ENCODE measurements around the gene EMC7. TPM values are rescaled to one million over a fixed set of nuclear protein-coding genes. Genes with fewer than 3 reads are reported as not detected.
A peak's percentile ranks its signal among the peaks of the same experiment; 100 is the strongest.

The EMC7 gene
- 33.4 and 42.6 TPM in 2 replicates for total RNA-seq (2014; rRNA removed; shearing (Covaris generic); ENCODE audit: low replicate concordance)

DNA sequence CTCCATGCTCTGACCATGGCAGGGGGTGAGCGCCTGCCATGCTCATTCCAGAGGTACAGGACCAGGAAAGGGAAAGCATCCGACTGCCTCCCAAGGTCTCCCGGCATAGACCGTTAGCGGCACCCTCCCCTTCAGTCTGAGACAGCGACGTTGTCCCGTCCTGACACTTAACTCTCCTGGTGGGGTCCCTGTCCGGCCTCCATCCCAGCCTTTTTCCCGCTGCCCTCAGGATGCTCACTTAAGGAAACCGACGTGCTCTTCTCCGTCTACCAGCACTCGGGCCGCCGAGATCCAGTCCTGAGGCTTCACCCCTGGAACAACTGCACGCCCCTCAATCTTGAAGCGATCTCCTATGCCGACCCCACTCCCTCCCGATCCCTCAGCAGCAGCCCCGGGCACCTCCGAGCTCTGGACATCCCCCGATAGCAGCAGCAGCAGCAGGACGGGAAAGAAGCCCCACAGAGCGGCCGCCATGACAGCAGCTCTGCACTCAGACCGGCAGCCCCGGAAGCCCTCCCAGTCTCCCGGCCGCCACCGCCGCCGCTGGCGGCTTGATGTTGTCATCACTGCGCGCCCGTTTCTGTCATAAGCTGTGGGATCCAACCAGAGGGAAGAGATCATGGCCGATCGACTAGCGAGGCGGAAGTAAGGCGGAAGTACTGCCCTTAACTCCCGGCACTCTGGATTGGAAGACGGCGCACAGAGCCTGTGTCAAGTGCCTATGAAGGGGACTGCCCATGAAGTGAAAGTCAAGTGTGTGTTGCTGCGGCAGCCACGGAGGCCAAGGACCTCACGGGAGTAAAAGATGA is at the start of gene EMC7, which contains the start of gene PGBD4:
Gene EMC7, minus strand, starts transcription at position 497 of the 809 bp plus-strand sequence. Its CDS starts 23 bp downstream, at position 474.
Gene PGBD4, plus strand, starts transcription at position 718 of the 809 bp plus-strand sequence. CDS start 449 bp downstream, outside the sequence.
- peak; percentile 99 for DNase-seq
- Histone ChIP-seq H4K20me1 (ENCODE audit: insufficient read depth, low read depth, low read length) (no peaks in the 10 kb centered on the region), H3K4me2 (ENCODE audit: low read depth, low read length, poor library complexity, severe bottlenecking) (peak within 1 kb of the TSS; percentile 95), H3K4me3 (ENCODE audit: low read length) (peak within 1 kb of the TSS; percentile 83), H3K9me2 (replicated peaks; ENCODE audit: insufficient read depth, low read length) (no peaks in the 10 kb centered on the region), H3K36me3 (ENCODE audit: insufficient read depth, low read length) (no peaks in the 10 kb centered on the region), H3K9me3 (ENCODE audit: low read length) (no peaks in the 10 kb centered on the region), H3K27me3 (ENCODE audit: low read length) (no peaks in the 10 kb centered on the region), H3K4me1 (ENCODE audit: low read length) (peaks cover 27% of the 10 kb centered on the region), H3K9ac (ENCODE audit: low read length) (peak within 1 kb of the TSS; percentile 87), H3K27ac (ENCODE audit: low read length) (peak within 1 kb of the TSS; percentile 61; the same call in 1 of the 2 replicates), H2AFZ (ENCODE audit: low read length) (peak within 1 kb of the TSS; percentile 57), H3K79me2 (ENCODE audit: low read length) (peaks cover 70% of the 10 kb centered on the region)

GRCh38 chr15:34147371-34148140 is 45.9 kb upstream of the EMC7 start:
- Histone ChIP-seq H3K4me1 (ENCODE audit: low read length) (no peaks in the 10 kb centered on the region), H3K27ac (ENCODE audit: low read length) (no peak overlapping the region), H3K36me3 (ENCODE audit: insufficient read depth, low read length) (peaks cover 23% of the 10 kb centered on the region; the same call in 1 of the 2 replicates), H4K20me1 (ENCODE audit: insufficient read depth, low read depth, low read length) (no peaks in the 10 kb centered on the region), H3K9me2 (replicated peaks; ENCODE audit: insufficient read depth, low read length) (no peaks in the 10 kb centered on the region), H3K9ac (ENCODE audit: low read length) (no peak overlapping the region), H3K4me2 (ENCODE audit: low read depth, low read length, poor library complexity, severe bottlenecking) (no peak overlapping the region), H3K79me2 (ENCODE audit: low read length) (no peaks in the 10 kb centered on the region), H3K9me3 (ENCODE audit: low read length) (no peaks in the 10 kb centered on the region), H3K27me3 (ENCODE audit: low read length) (no peaks in the 10 kb centered on the region), H2AFZ (ENCODE audit: low read length) (no peak overlapping the region), H3K4me3 (ENCODE audit: low read length) (no peak overlapping the region)
- no peak for DNase-seq

DNA sequence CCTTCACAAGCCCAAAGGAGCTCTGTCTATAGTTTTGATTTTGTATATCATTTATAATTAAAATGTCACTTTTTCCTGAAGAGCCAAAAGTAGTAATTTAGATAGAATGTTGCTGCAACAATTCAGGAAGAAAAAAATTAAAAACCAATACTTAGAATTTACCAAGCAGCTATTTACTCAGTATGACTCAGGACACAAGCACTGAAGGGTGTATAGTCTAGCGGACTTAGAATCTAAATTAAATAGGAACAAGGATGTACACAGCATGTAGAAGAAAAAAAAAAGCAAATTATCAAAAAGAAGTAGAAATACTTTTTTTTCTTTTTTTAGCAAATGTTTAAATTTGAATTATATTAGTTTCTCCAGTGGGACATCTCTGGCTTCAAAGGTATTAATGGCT is 31.8 kb upstream of the EMC7 start:
- no peaks in the 10 kb centered on the region for H3K9me3 ChIP-seq (ENCODE audit: low read length)
- DNase-seq = no peak
- H3K9me2 ChIP-seq (replicated peaks; ENCODE audit: insufficient read depth, low read length) = no peaks in the 10 kb centered on the region
- no peak overlapping the region for H3K4me2 ChIP-seq (ENCODE audit: low read depth, low read length, poor library complexity, severe bottlenecking)
- H2AFZ ChIP-seq (ENCODE audit: low read length) = no peak overlapping the region
- H3K36me3 ChIP-seq (ENCODE audit: insufficient read depth, low read length) = no peaks in the 10 kb centered on the region
- no peaks in the 10 kb centered on the region for H3K27me3 ChIP-seq (ENCODE audit: low read length)
- no peaks in the 10 kb centered on the region for H4K20me1 ChIP-seq (ENCODE audit: insufficient read depth, low read depth, low read length)
- H3K79me2 ChIP-seq (ENCODE audit: low read length) = no peaks in the 10 kb centered on the region
- H3K27ac ChIP-seq (ENCODE audit: low read length) = no peak overlapping the region
- H3K9ac ChIP-seq (ENCODE audit: low read length) = no peak overlapping the region
- H3K4me3 ChIP-seq (ENCODE audit: low read length) = no peak overlapping the region
- H3K4me1 ChIP-seq (ENCODE audit: low read length) = peaks cover 5% of the 10 kb centered on the region; the same call in 1 of the 2 replicates

GRCh38 chr15:34132881-34133280 is 31.2 kb upstream of the EMC7 start:
- H3K4me3 ChIP-seq (ENCODE audit: low read length) = no peak overlapping the region
- no peak overlapping the region for H3K9ac ChIP-seq (ENCODE audit: low read length)
- H4K20me1 ChIP-seq (ENCODE audit: insufficient read depth, low read depth, low read length) = no peaks in the 10 kb centered on the region
- H3K27me3 ChIP-seq (ENCODE audit: low read length) = no peaks in the 10 kb centered on the region
- peaks cover 5% of the 10 kb centered on the region; the same call in 1 of the 2 replicates for H3K4me1 ChIP-seq (ENCODE audit: low read length)
- H2AFZ ChIP-seq (ENCODE audit: low read length) = no peak overlapping the region
- no peaks in the 10 kb centered on the region for H3K9me2 ChIP-seq (replicated peaks; ENCODE audit: insufficient read depth, low read length)
- H3K27ac ChIP-seq (ENCODE audit: low read length) = no peak overlapping the region
- no peaks in the 10 kb centered on the region for H3K36me3 ChIP-seq (ENCODE audit: insufficient read depth, low read length)
- no peak overlapping the region for H3K4me2 ChIP-seq (ENCODE audit: low read depth, low read length, poor library complexity, severe bottlenecking)
- no peaks in the 10 kb centered on the region for H3K9me3 ChIP-seq (ENCODE audit: low read length)
- DNase-seq = no peak
- H3K79me2 ChIP-seq (ENCODE audit: low read length) = no peaks in the 10 kb centered on the region

DNA sequence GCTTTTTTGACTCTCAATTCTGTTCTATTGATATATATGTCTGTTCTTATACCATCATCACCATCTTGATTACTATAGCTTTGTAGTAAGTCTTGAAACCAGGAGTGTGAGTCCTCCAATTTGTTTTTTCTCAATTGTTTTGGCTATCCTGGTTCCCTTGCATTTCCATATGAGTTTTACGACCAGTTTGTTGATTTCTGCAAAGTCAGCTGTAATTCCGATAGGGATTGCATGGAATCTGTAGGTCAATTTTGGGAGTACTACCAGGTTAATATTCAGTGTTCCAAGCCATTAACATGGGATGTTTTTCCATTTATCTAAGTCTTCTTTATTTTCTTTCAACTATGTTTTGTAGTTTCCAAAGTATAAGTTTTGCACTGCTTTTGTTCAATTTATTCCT is 27.2 kb upstream of the EMC7 start:
- Histone ChIP-seq H3K4me1 (ENCODE audit: low read length) (peaks cover 5% of the 10 kb centered on the region; the same call in 1 of the 2 replicates), H3K79me2 (ENCODE audit: low read length) (no peaks in the 10 kb centered on the region), H3K27ac (ENCODE audit: low read length) (no peak overlapping the region), H3K9me3 (ENCODE audit: low read length) (no peaks in the 10 kb centered on the region), H3K4me3 (ENCODE audit: low read length) (no peak overlapping the region), H3K9me2 (replicated peaks; ENCODE audit: insufficient read depth, low read length) (no peaks in the 10 kb centered on the region), H4K20me1 (ENCODE audit: insufficient read depth, low read depth, low read length) (no peaks in the 10 kb centered on the region), H3K4me2 (ENCODE audit: low read depth, low read length, poor library complexity, severe bottlenecking) (no peak overlapping the region), H3K36me3 (ENCODE audit: insufficient read depth, low read length) (no peaks in the 10 kb centered on the region), H3K9ac (ENCODE audit: low read length) (no peak overlapping the region), H3K27me3 (ENCODE audit: low read length) (no peaks in the 10 kb centered on the region), H2AFZ (ENCODE audit: low read length) (no peak overlapping the region)
- DNase-seq = no peak

DNA sequence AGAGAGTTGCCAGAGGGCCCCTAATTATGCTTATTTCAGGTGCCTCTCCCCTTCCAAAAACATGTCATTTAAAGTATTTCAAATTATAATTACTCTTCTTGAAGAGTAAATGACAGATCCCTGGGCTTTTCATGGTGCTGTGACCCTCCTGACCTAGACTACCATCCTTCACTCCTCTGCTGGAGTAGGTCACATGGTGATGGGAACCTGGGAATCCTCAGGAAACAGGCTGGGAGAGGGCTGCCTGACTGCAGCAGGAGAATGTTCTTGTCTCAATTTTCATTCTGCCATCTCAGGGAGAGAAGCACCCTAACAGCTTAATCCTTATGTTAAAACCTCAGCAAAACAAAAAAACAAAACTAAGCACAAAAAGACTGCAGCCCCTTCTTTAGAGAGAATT is 24.9 kb upstream of the EMC7 start:
- Histone ChIP-seq H2AFZ (ENCODE audit: low read length) (no peak overlapping the region), H3K79me2 (ENCODE audit: low read length) (no peaks in the 10 kb centered on the region), H3K4me1 (ENCODE audit: low read length) (no peaks in the 10 kb centered on the region), H3K27ac (ENCODE audit: low read length) (no peak overlapping the region), H3K4me2 (ENCODE audit: low read depth, low read length, poor library complexity, severe bottlenecking) (no peak overlapping the region), H3K27me3 (ENCODE audit: low read length) (no peaks in the 10 kb centered on the region), H4K20me1 (ENCODE audit: insufficient read depth, low read depth, low read length) (no peaks in the 10 kb centered on the region), H3K9me3 (ENCODE audit: low read length) (no peaks in the 10 kb centered on the region), H3K9ac (ENCODE audit: low read length) (no peak overlapping the region), H3K9me2 (replicated peaks; ENCODE audit: insufficient read depth, low read length) (no peaks in the 10 kb centered on the region), H3K4me3 (ENCODE audit: low read length) (no peak overlapping the region), H3K36me3 (ENCODE audit: insufficient read depth, low read length) (no peaks in the 10 kb centered on the region)
- DNase-seq = no peak

DNA sequence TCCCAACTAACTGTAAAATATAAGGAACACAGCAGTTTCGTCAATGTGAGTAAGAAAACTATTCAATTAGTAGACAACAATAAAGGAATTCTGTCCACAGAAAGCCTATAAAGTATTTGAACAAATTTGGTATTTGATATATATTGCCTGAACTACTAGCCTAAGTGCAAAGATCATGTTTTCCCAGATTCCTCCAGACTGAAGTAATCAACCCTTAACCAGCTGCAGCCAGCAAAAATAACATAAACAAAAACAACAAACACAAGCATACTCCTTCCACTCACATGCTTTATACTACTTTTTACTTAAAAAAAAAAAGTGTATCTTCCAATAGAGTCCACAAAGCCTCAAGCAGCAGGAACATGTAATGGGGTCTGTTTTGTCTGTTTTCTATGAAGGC is 24.3 kb upstream of the EMC7 start:
- no peak overlapping the region for H3K27ac ChIP-seq (ENCODE audit: low read length)
- no peaks in the 10 kb centered on the region for H3K27me3 ChIP-seq (ENCODE audit: low read length)
- DNase-seq = no peak
- H3K9me3 ChIP-seq (ENCODE audit: low read length) = no peaks in the 10 kb centered on the region
- H3K4me1 ChIP-seq (ENCODE audit: low read length) = no peaks in the 10 kb centered on the region
- H3K9ac ChIP-seq (ENCODE audit: low read length) = no peak overlapping the region
- H3K9me2 ChIP-seq (replicated peaks; ENCODE audit: insufficient read depth, low read length) = no peaks in the 10 kb centered on the region
- H3K4me2 ChIP-seq (ENCODE audit: low read depth, low read length, poor library complexity, severe bottlenecking) = no peak overlapping the region
- H2AFZ ChIP-seq (ENCODE audit: low read length) = no peak overlapping the region
- H3K4me3 ChIP-seq (ENCODE audit: low read length) = no peak overlapping the region
- H3K79me2 ChIP-seq (ENCODE audit: low read length) = no peaks in the 10 kb centered on the region
- no peaks in the 10 kb centered on the region for H4K20me1 ChIP-seq (ENCODE audit: insufficient read depth, low read depth, low read length)
- H3K36me3 ChIP-seq (ENCODE audit: insufficient read depth, low read length) = no peaks in the 10 kb centered on the region

DNA sequence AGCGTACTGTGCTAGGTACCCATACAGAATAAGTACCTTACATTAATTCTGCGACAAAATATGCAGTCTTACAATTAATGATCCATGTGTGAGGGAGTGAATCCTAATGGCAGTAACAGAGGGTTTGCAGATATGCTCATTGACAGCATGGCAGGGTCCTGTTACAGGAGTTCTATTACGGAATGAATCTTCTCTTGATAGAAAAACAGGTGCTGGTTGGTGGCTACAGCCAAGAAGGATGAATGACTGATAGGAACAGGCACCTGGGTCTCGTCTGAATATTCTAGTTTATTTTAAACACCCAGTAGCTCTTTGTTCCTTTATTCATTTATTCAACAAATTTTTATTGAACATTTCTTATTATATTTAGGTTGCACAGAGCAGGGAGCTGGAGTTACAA is 23.0 kb upstream of the EMC7 start:
- H2AFZ ChIP-seq (ENCODE audit: low read length) = no peak overlapping the region
- no peaks in the 10 kb centered on the region for H4K20me1 ChIP-seq (ENCODE audit: insufficient read depth, low read depth, low read length)
- H3K79me2 ChIP-seq (ENCODE audit: low read length) = no peaks in the 10 kb centered on the region
- no peaks in the 10 kb centered on the region for H3K27me3 ChIP-seq (ENCODE audit: low read length)
- H3K9ac ChIP-seq (ENCODE audit: low read length) = no peak overlapping the region
- no peaks in the 10 kb centered on the region for H3K4me1 ChIP-seq (ENCODE audit: low read length)
- no peak for DNase-seq
- no peak overlapping the region for H3K4me3 ChIP-seq (ENCODE audit: low read length)
- H3K4me2 ChIP-seq (ENCODE audit: low read depth, low read length, poor library complexity, severe bottlenecking) = no peak overlapping the region
- no peaks in the 10 kb centered on the region for H3K9me3 ChIP-seq (ENCODE audit: low read length)
- no peak overlapping the region for H3K27ac ChIP-seq (ENCODE audit: low read length)
- no peaks in the 10 kb centered on the region for H3K9me2 ChIP-seq (replicated peaks; ENCODE audit: insufficient read depth, low read length)
- no peaks in the 10 kb centered on the region for H3K36me3 ChIP-seq (ENCODE audit: insufficient read depth, low read length)
